Neural progenitor cell (in vitro differentiated cells): ENCODE results near the gene VPS51.

Experiments used
- EZH2 ChIP-seq: fragments of 200-600 bp; sonication (generic); IDR thresholded peaks from 2 replicates; pipeline ENCODE4 v1.6.1; 2017; ENCODE audit warnings: antibody characterized with exemption, mild to moderate bottlenecking, moderate library complexity
- EZH2phosphoT487 ChIP-seq: fragments of 200-600 bp; sonication (generic); IDR thresholded peaks from 2 replicates; pipeline ENCODE4 v1.6.1; 2017; ENCODE audit warnings: antibody characterized with exemption
- TF ChIP-seq, protein P1 (sequence below): fragments of 200-600 bp; sonication (generic); IDR thresholded peaks from 2 replicates; pipeline ENCODE4 v1.5.1; 2017; ENCODE audit warnings: antibody characterized with exemption, mild to moderate bottlenecking

DNA sequence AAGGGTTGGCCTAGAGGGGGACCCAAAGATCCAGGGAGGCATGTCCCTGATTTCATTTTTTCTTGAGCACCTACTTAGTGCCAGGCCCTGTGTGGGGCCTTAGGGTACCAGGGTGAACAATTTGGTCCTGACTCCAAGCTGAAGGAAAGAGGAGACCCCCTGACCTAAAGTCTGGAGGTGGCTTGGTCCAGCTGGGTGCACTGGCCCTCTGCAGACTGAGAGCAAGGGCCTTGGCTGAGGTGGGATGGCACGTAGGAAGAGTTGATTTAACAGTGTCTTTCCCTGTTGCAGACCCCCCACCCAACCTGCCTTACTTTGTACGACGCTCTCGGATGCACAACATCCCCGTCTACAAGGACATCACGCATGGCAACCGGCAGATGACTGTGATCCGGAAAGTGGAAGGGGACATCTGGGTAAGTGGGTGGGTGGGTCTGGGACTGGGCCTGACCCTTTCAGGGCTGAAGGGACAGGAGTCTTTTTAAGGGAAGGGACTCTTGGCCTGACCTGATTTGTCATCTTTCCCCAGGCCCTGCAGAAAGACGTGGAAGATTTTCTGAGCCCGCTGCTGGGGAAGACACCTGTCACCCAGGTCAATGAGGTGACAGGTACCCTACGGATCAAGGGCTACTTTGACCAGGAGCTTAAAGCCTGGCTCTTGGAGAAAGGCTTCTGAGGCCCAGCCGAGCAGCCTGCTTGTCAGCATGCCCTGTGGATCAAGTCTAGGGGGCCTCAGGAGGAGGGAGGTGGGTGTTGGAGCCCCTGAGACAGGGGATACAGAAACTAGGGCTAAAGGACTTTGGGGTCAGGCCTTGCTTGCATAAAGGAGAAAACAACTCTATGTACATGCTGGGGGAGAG is 29.4 kb downstream of the VPS51 start:
- TF ChIP-seq, protein P1, sequence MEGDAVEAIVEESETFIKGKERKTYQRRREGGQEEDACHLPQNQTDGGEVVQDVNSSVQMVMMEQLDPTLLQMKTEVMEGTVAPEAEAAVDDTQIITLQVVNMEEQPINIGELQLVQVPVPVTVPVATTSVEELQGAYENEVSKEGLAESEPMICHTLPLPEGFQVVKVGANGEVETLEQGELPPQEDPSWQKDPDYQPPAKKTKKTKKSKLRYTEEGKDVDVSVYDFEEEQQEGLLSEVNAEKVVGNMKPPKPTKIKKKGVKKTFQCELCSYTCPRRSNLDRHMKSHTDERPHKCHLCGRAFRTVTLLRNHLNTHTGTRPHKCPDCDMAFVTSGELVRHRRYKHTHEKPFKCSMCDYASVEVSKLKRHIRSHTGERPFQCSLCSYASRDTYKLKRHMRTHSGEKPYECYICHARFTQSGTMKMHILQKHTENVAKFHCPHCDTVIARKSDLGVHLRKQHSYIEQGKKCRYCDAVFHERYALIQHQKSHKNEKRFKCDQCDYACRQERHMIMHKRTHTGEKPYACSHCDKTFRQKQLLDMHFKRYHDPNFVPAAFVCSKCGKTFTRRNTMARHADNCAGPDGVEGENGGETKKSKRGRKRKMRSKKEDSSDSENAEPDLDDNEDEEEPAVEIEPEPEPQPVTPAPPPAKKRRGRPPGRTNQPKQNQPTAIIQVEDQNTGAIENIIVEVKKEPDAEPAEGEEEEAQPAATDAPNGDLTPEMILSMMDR, result no peak
- TF ChIP-seq EZH2 (no peak), EZH2phosphoT487 (no peak)
